GM23248 (cell line): ENCODE results near the gene METTL5. TPM values are rescaled to one million over a fixed set of nuclear protein-coding genes. Genes with fewer than 3 reads are reported as not detected.
"Not testable (repeated sequence)": the region's sequence is repeated elsewhere in the genome, so short reads cannot be mapped to it uniquely, and the experiment has no call there.

Experiments used
- DNase-seq: peaks from one replicate; pipeline ENCODE4 v3.0.0-alpha.2; 2015
- H2AFZ ChIP-seq: fragments of 200-600 bp; sonication (generic); 2 replicates; pipeline ENCODE4 v1.6.1; 2016; ENCODE audit warnings: antibody characterized with exemption
- H3F3A ChIP-seq: fragments of 200-600 bp; sonication (generic); 2 replicates; pipeline ENCODE4 v1.6.1; 2016; ENCODE audit warnings: mild to moderate bottlenecking, antibody characterized with exemption, mixed run types; ENCODE audit not compliant: insufficient read depth
- H3K27ac ChIP-seq: fragments of 200-600 bp; sonication (generic); 2 replicates; pipeline ENCODE4 v1.5.1; 2016; ENCODE audit warnings: mild to moderate bottlenecking
- H3K27me3 ChIP-seq: fragments of 200-600 bp; sonication (generic); replicated peaks from 2 replicates; pipeline ENCODE4 v1.6.1; 2016; ENCODE audit warnings: mild to moderate bottlenecking; ENCODE audit not compliant: insufficient read depth
- H3K36me3 ChIP-seq: fragments of 200-600 bp; sonication (generic); 2 replicates; pipeline ENCODE4 v1.6.1; 2016; ENCODE audit warnings: low read depth, mild to moderate bottlenecking
- H3K4me1 ChIP-seq: fragments of 200-600 bp; sonication (generic); 2 replicates; pipeline ENCODE4 v1.6.1; 2016; ENCODE audit warnings: mild to moderate bottlenecking; ENCODE audit not compliant: insufficient read depth
- H3K4me2 ChIP-seq: fragments of 200-600 bp; sonication (generic); one replicate; pipeline ENCODE4 v1.6.1; 2016; ENCODE audit warnings: mild to moderate bottlenecking; ENCODE audit not compliant: unreplicated experiment
- H3K4me3 ChIP-seq: fragments of 200-600 bp; sonication (generic); 2 replicates; pipeline ENCODE4 v1.5.1; 2016; ENCODE audit warnings: mild to moderate bottlenecking
- H3K79me2 ChIP-seq: fragments of 200-600 bp; sonication (generic); 2 replicates; pipeline ENCODE4 v1.6.1; 2016; ENCODE audit warnings: mild to moderate bottlenecking; ENCODE audit not compliant: insufficient read depth
- H3K9ac ChIP-seq: fragments of 200-600 bp; sonication (generic); 2 replicates; pipeline ENCODE4 v1.6.1; 2016; ENCODE audit warnings: mild to moderate bottlenecking
- H3K9me2 ChIP-seq: fragments of 200-600 bp; sonication (generic); 2 replicates; pipeline ENCODE4 v1.6.1; 2016; ENCODE audit warnings: mixed run types, mild to moderate bottlenecking, moderate library complexity; ENCODE audit not compliant: insufficient read depth
- H3K9me3 ChIP-seq: fragments of 200-600 bp; sonication (generic); one replicate; pipeline ENCODE4 v1.6.1; 2017; ENCODE audit warnings: low read depth
- H4K20me1 ChIP-seq: fragments of 200-600 bp; sonication (generic); 2 replicates; pipeline ENCODE4 v1.6.0; 2016; ENCODE audit not compliant: insufficient read depth
- EZH2 ChIP-seq: fragments of 200-600 bp; sonication (generic); IDR thresholded peaks from 2 replicates; pipeline ENCODE4 v1.6.1; 2018; ENCODE audit warnings: antibody characterized with exemption, mild to moderate bottlenecking; ENCODE audit not compliant: insufficient read depth, poor library complexity, severe bottlenecking
- EZH2phosphoT487 ChIP-seq: fragments of 200-600 bp; sonication (generic); IDR thresholded peaks from 2 replicates; pipeline ENCODE4 v1.6.1; 2018; ENCODE audit warnings: antibody characterized with exemption, moderate library complexity, mild to moderate bottlenecking, low read depth; ENCODE audit not compliant: insufficient read depth
- WGBS, 2 experiments: methylation state at CpG; one replicate each; pipeline ENCODE4 v1.1.6; 2015 to 2017; ENCODE audit warnings: low lambda C conversion rate in 2 of 2, low coverage in 1 of 2; ENCODE audit errors: missing lambda C conversion rate in 2 of 2; 5-methylcytosine and 5-hydroxymethylcytosine counted together
- in situ Hi-C: fragments of 300-500 bp; cut with MboI; formaldehyde crosslinking; loops from 2 replicates; pipeline ENCODE4 v1.15.0; 2020
- polyA plus RNA-seq: library from polyadenylated mRNA; unstranded; fragments of >200 nt; fragmentation: Nextera tagmentation; extraction: Ambion mirVana; gene quantifications from 2 replicates; pipeline ENCODE4 v1.2.1, GENCODE V29; 2016
- total RNA-seq: library from RNA; depleted of rRNA; stranded (reverse); fragments of >200 nt; shearing (Covaris generic); gene quantifications from 2 replicates; pipeline ENCODE4 v1.2.3, GENCODE V29; 2014; rRNA removed

Gene METTL5
- total RNA-seq (23.6 and 29.2 TPM in 2 replicates), polyA plus RNA-seq (78.6 and 83.2 TPM in 2 replicates)

- TF ChIP-seq EZH2 (no peak), EZH2phosphoT487 (no peak)
- H3K4me3 ChIP-seq = peak within 1 kb of the TSS; percentile 86
- peak; percentile 88 for DNase-seq
- peak within 1 kb of the TSS; percentile 94 for H3K4me2 ChIP-seq
- no peaks in the 10 kb centered on the region for H3K9me2 ChIP-seq
- whole genome bisulfite sequencing, 2 experiments = 3 to 4% methylated on average over 57 to 61 of the region's 61 CpGs
- in situ Hi-C loops = no loop called here
- H3K36me3 ChIP-seq = 0 out of 2 replicates have a peak, but pooled peaks cover 5% of the 10 kb centered on the region
- H3F3A ChIP-seq = peaks cover 10% of the 10 kb centered on the region; the same call in 1 of the 2 replicates
- H3K79me2 ChIP-seq = peaks cover 65% of the 10 kb centered on the region
- H3K27ac ChIP-seq = peak within 1 kb of the TSS; percentile 10; the same call in 1 of the 2 replicates
- peaks cover 37% of the 10 kb centered on the region for H3K4me1 ChIP-seq
- H3K27me3 ChIP-seq = no peaks in the 10 kb centered on the region
- H2AFZ ChIP-seq = peak within 1 kb of the TSS; percentile 87
- H3K9me3 ChIP-seq = no peaks in the 10 kb centered on the region
- no peaks in the 10 kb centered on the region for H4K20me1 ChIP-seq
- H3K9ac ChIP-seq = peak within 1 kb of the TSS; percentile 70
Measured at GRCh38 chr2:169824373-169825333, at the start of gene METTL5. Gene METTL5, minus strand, starts transcription at chr2:169824905. Its CDS starts 308 bp downstream, at chr2:169824597.

- H3K36me3 ChIP-seq = no peaks in the 10 kb centered on the region
- TF ChIP-seq EZH2phosphoT487 (no peak), EZH2 (no peak)
- H3F3A ChIP-seq = no peaks in the 10 kb centered on the region
- in situ Hi-C loops = no loop called here
- no peaks in the 10 kb centered on the region for H3K9me2 ChIP-seq
- no peaks in the 10 kb centered on the region for H3K4me1 ChIP-seq
- DNase-seq = no peak
- H3K4me3 ChIP-seq = no peak overlapping the region
- no peak overlapping the region for H3K9ac ChIP-seq
- H3K4me2 ChIP-seq = no peak overlapping the region
- H4K20me1 ChIP-seq = no peaks in the 10 kb centered on the region
- no peaks in the 10 kb centered on the region for H3K27me3 ChIP-seq
- no peak overlapping the region for H3K27ac ChIP-seq
- no peaks in the 10 kb centered on the region for H3K9me3 ChIP-seq
- H3K79me2 ChIP-seq = peaks cover 65% of the 10 kb centered on the region
- no peak overlapping the region for H2AFZ ChIP-seq
- 92 to 97% methylated on average over 1 of the region's 1 CpG for WGBS, 2 experiments
Measured at GRCh38 chr2:169871994-169872393, 47.3 kb upstream of the METTL5 start.

GRCh38 chr2:169871369-169871768 lies 46.7 kb upstream of the METTL5 start:
- H3K27me3 ChIP-seq, H3K4me2 ChIP-seq, H3K27ac ChIP-seq, H3F3A ChIP-seq, H4K20me1 ChIP-seq, H3K9me2 ChIP-seq, H3K9me3 ChIP-seq, H2AFZ ChIP-seq, in situ Hi-C loops, H3K4me1 ChIP-seq, H3K4me3 ChIP-seq, DNase-seq, H3K36me3 ChIP-seq, H3K9ac ChIP-seq: not testable (repeated sequence)
- WGBS, 2 experiments = 95 to 97% methylated on average over 9 of the region's 9 CpGs
- H3K79me2 ChIP-seq = peaks cover 71% of the 10 kb centered on the region

- Histone ChIP-seq H3K4me1 (peaks cover 5% of the 10 kb centered on the region), H3K79me2 (peaks cover 95% of the 10 kb centered on the region), H3K9ac (no peak overlapping the region), H2AFZ (no peak overlapping the region), H3K4me3 (no peak overlapping the region), H3K9me2 (no peaks in the 10 kb centered on the region), H3K9me3 (no peaks in the 10 kb centered on the region), H3K4me2 (no peak overlapping the region), H3K27me3 (no peaks in the 10 kb centered on the region), H4K20me1 (0 out of 2 replicates have a peak, but pooled peaks cover 4% of the 10 kb centered on the region), H3K36me3 (no peaks in the 10 kb centered on the region), H3F3A (no peaks in the 10 kb centered on the region), H3K27ac (no peak overlapping the region)
- DNase-seq = no peak
- in situ Hi-C loops = no loop called here
- no peak for TF ChIP-seq EZH2
- no peak for TF ChIP-seq EZH2phosphoT487
- WGBS, 2 experiments = 97 to 99% methylated on average over 7 of the region's 7 CpGs
Measured at GRCh38 chr2:169868951-169869350, 44.2 kb upstream of the METTL5 start.
